Esophagus squamous epithelium (tissue), 5 donors: Measurements from ENCODE around the gene TMPRSS5. TPM values are rescaled to one million over a fixed set of nuclear protein-coding genes. Genes with fewer than 3 reads are reported as not detected.
"Not testable (repeated sequence)": the region's sequence is repeated elsewhere in the genome, so short reads cannot be mapped to it uniquely, and the experiment has no call there.

Experiments
- DNase-seq: peaks from one replicate; lab custom pipeline; 2025; lab: John Stamatoyannopoulos, UW
- H3K27ac ChIP-seq, 4 donors: fragments of 200-600 bp; sonication (generic); one replicate each; pipeline ENCODE4 v1.5.1; 2016 to 2019; ENCODE audit warnings: mild to moderate bottlenecking in 1 of 4
- H3K27me3 ChIP-seq, 4 donors: fragments of 200-600 bp; sonication (generic); 1 replicate in 3 of 4; 2 replicates in 1 of 4; pipeline versions ENCODE4 v1.5.1 to v1.6.0; 2017 to 2021; ENCODE audit warnings: antibody characterized with exemption in 1 of 4
- H3K36me3 ChIP-seq, 3 donors: fragments of 200-600 bp; sonication (generic); one replicate each; pipeline ENCODE4 v1.5.1; 2016 to 2019
- H3K4me1 ChIP-seq, 3 donors: fragments of 200-600 bp; sonication (generic); one replicate each; pipeline ENCODE4 v1.5.1; 2017 to 2019
- H3K4me3 ChIP-seq, 4 donors: fragments of 200-600 bp; sonication (generic); 1 replicate in 3 of 4; 2 replicates in 1 of 4; pipeline ENCODE4 v1.5.1; 2016 to 2019; ENCODE audit warnings: mild to moderate bottlenecking in 2 of 4, moderate library complexity in 1 of 4
- H3K9me3 ChIP-seq, 3 donors: fragments of 200-600 bp; sonication (generic); one replicate each; pipeline ENCODE4 v1.5.1; 2016 to 2019
- POLR2A ChIP-seq, 4 donors: fragments of 450-650 bp; IDR thresholded peaks; one replicate each; pipeline ENCODE4 v1.6.1; 2017; ENCODE audit warnings: antibody characterized with exemption in 4 of 4, mild to moderate bottlenecking in 4 of 4, moderate library complexity in 3 of 4
- WGBS, 2 donors: methylation state at CpG; one replicate each; pipeline ENCODE4 v1.1.5; 2018; 5-methylcytosine and 5-hydroxymethylcytosine counted together
- intact Hi-C: fragments of 100-400 bp; cut with DNase I; formaldehyde crosslinking; loops from one replicate; pipeline ENCODE4 v1.15.0; 2022
- total RNA-seq, 4 donors: library from RNA; depleted of rRNA; stranded (reverse); fragments of >200 nt; gene quantifications; one replicate each; pipeline ENCODE4 v1.1.0, GENCODE V29; 2016
- TF ChIP-seq, protein P1 (sequence below), 6 experiments: fragments of 450-650 bp in 4 of 6; fragments of 200-600 bp in 2 of 6; sonication (generic) in 2 of 6; IDR thresholded peaks; one replicate each; pipeline ENCODE4 v1.5.1; 2016 to 2019; ENCODE audit warnings: antibody characterized with exemption in 6 of 6, mild to moderate bottlenecking in 4 of 6, moderate library complexity in 4 of 6
- donor health status: DM: yes; HTN: yes; CAD: no.

Gene TMPRSS5
- total RNA-seq, 4 donors from 2014 or later = 0.19 to 1.3 (median 0.35) TPM; not detected in 1

DNA sequence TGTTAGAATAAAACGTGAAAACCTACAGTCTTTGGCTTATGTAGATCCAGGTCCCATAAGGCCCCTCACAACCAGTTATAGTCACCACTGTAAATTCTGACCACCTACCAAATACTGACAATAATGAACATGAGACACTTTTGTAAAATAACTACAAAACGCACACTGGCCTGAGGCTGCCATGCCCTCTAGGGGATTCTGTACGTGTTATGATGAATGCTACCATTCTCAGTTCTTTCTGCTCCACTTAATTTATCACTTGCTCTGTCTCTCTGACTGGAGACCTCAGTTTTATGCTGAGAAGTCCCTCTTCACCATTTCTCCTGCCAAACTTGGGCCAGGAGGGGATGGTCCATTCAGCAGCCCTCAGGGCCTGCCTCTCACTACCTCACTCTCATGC lies 18.7 kb upstream of the TMPRSS5 start:
- intact Hi-C loops = no loop called here
- no peak for DNase-seq
- Histone ChIP-seq H3K4me1 (no peaks in the 10 kb centered on the region), H3K9me3 (no peaks in the 10 kb centered on the region), H3K27me3 (no peaks in the 10 kb centered on the region), H3K27ac (no peak overlapping the region), H3K36me3 (no peaks in the 10 kb centered on the region), H3K4me3 (no peak overlapping the region)
- 80 to 84% methylated on average over 3 of the region's 3 CpGs for WGBS, 2 donors
- TF ChIP-seq POLR2A (IDR thresholded peaks at IDR 0.05) = no peak
- TF ChIP-seq, protein P1, sequence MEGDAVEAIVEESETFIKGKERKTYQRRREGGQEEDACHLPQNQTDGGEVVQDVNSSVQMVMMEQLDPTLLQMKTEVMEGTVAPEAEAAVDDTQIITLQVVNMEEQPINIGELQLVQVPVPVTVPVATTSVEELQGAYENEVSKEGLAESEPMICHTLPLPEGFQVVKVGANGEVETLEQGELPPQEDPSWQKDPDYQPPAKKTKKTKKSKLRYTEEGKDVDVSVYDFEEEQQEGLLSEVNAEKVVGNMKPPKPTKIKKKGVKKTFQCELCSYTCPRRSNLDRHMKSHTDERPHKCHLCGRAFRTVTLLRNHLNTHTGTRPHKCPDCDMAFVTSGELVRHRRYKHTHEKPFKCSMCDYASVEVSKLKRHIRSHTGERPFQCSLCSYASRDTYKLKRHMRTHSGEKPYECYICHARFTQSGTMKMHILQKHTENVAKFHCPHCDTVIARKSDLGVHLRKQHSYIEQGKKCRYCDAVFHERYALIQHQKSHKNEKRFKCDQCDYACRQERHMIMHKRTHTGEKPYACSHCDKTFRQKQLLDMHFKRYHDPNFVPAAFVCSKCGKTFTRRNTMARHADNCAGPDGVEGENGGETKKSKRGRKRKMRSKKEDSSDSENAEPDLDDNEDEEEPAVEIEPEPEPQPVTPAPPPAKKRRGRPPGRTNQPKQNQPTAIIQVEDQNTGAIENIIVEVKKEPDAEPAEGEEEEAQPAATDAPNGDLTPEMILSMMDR (IDR thresholded peaks at IDR 0.05) = no peak

DNA sequence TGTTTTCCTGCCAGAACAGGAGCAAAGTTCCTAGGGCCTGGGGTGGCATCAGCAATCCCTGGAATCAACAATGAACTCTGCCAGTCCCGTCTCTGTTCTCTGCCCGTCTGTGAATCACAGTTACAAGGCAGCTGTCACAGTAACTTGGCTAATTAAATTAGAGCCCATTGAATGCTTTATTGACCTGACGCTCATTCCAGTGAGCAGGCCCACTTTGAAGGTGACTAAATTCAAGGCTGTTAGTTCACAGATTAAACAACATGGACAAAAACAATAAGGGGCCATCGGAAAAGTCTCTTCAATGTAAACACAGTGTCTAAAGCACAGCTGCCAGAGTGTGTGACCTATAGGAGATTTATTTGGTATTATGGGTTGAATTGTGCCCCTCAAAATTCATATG lies 17.7 kb upstream of the TMPRSS5 start:
- Histone ChIP-seq H3K27ac (no peak overlapping the region), H3K27me3 (no peaks in the 10 kb centered on the region), H3K9me3 (no peaks in the 10 kb centered on the region), H3K4me1 (no peaks in the 10 kb centered on the region), H3K4me3 (no peak overlapping the region), H3K36me3 (no peaks in the 10 kb centered on the region)
- intact Hi-C loops = no loop called here
- WGBS, 2 donors = 84 to 98% methylated on average over 4 of the region's 4 CpGs
- TF ChIP-seq POLR2A (IDR thresholded peaks at IDR 0.05) = no peak
- TF ChIP-seq, protein P1 (IDR thresholded peaks at IDR 0.05) = no peak
- DNase-seq = no peak

DNA sequence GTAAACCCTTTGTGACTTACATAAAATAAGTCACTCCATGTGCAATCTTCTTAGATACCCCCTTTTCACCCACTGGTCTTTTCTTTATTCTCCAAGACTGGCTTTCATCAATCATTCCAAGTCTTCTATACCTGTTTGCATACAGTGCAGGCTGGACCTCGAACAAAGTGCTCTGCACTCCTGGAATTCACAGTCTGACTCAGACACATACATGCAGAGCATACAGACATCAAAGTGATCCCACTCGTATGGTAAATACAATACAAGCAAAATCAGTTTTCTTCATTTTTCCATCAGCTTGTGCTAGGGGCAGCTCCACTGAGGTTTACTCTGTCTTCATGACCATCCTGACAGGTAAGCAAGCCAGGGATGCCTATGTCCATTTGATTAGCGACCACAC lies 16.8 kb upstream of the TMPRSS5 start:
- WGBS, 2 donors = 65 to 77% methylated on average over 3 of the region's 3 CpGs
- DNase-seq = no peak
- Histone ChIP-seq H3K4me3 (no peak overlapping the region), H3K27me3 (no peaks in the 10 kb centered on the region), H3K27ac (no peak overlapping the region), H3K36me3 (no peaks in the 10 kb centered on the region), H3K9me3 (no peaks in the 10 kb centered on the region), H3K4me1 (no peaks in the 10 kb centered on the region)
- intact Hi-C loops = no loop called here
- TF ChIP-seq, protein P1 (IDR thresholded peaks at IDR 0.05) = no peak
- TF ChIP-seq POLR2A (IDR thresholded peaks at IDR 0.05) = no peak

DNA sequence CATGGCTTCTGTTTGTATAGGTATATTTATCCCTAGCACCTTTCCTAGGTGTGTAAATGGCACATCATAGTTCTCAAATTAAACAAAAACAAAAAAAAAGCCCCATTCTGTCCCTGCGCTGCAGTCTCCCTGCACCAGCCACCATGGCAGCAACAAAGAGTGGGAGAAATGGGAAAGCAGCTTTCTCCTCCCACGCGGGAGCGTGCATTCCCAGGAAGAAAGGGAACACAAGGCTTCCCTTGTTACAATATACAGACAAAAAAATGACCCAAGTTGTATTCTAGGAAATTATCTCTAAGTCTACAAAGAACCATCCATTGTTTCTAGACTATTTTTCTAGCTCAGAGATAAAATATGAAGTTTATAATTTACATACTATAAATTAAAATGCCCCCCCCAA lies 16.1 kb upstream of the TMPRSS5 start:
- no peaks in the 10 kb centered on the region for H3K27me3 ChIP-seq
- no peaks in the 10 kb centered on the region for H3K36me3 ChIP-seq
- no peaks in the 10 kb centered on the region for H3K9me3 ChIP-seq
- H3K4me3 ChIP-seq = no peak overlapping the region
- 84 to 89% methylated on average over 4 of the region's 4 CpGs for WGBS, 2 donors
- no peak overlapping the region for H3K27ac ChIP-seq
- H3K4me1 ChIP-seq = no peaks in the 10 kb centered on the region
- TF ChIP-seq POLR2A (IDR thresholded peaks at IDR 0.05) = no peak
- TF ChIP-seq, protein P1 (IDR thresholded peaks at IDR 0.05) = no peak
- intact Hi-C loops = no loop called here
- no peak for DNase-seq

DNA sequence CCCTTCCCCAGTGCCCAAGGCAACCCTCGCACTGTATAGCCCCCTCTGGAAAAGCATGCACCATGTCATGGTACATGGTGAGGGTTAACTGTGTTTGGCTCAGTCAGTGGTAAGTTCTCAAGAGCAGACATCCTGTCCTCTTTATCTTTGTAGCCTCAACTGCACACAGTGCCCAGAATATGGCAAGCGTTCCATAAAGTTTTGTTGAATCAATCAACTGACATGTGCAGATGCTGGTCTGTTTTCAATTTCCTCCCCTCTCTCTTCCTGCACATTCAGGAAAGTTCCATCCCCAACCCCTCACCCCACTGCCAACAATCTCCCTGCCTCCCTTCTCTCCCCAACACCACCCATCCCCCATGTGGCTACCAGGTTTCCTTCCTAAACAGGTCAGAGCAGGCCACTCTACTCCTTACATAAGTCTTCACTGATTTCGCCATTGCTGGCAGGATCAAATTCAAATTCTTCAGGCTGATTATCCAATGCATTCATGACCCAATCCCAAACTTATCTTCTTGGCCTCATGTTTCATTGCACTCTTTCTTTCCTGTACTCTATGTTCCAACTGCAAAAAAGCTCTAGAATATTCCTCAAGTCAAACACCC lies 15.5 kb upstream of the TMPRSS5 start:
- Histone ChIP-seq H3K4me1 (no peaks in the 10 kb centered on the region), H3K27me3 (no peaks in the 10 kb centered on the region), H3K27ac (no peak overlapping the region), H3K4me3 (no peak overlapping the region), H3K9me3 (no peaks in the 10 kb centered on the region), H3K36me3 (no peaks in the 10 kb centered on the region)
- no peak for TF ChIP-seq POLR2A (IDR thresholded peaks at IDR 0.05)
- TF ChIP-seq, protein P1 (IDR thresholded peaks at IDR 0.05) = no peak
- intact Hi-C loops = no loop called here
- WGBS, 2 donors = 83 to 88% methylated on average over 3 of the region's 3 CpGs
- DNase-seq = no peak

DNA sequence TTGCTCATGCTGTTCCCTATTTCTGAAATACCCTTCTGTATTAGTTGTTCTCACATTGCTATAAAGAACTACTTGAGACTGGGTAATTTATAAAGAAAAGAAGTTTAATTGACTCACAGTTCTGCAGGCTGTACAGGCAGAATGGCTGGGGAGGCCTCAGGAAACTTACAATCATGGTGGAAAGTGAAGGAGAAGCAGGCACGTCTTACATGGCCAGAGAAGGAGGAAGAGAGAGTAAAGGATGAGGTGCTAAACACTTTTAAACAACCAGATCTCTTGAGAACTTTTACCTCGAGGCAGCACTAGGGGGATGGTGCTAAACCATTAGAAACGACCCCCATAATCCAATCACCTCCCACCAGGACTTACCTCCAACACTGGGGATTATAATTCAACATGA lies 14.4 kb upstream of the TMPRSS5 start:
- H3K4me3 ChIP-seq, DNase-seq, H3K27ac ChIP-seq, H3K9me3 ChIP-seq, intact Hi-C loops, H3K27me3 ChIP-seq, H3K36me3 ChIP-seq, H3K4me1 ChIP-seq: not testable (repeated sequence)
- WGBS, 2 donors = 41 to 81% methylated on average over 3 of the region's 3 CpGs
